ENCODE results near the gene MAP2K6.

- TF ChIP-seq CTCF (conservative IDR thresholded peaks at IDR 0.05), result no peak
- TF ChIP-seq ZFX (IDR thresholded peaks at IDR 0.05), result no peak
These were observed 38.3 kb downstream of the MAP2K6 start for GRCh38 chr17:69452664-69453260.

All from C4-2B (cell line).